D721Med (cell line): ENCODE measurements around the gene XRRA1.

Experiments used
- DNase-seq: peaks from one replicate; pipeline ENCODE4 v3.0.0; 2011; ENCODE audit warnings: low spot score; ENCODE audit not compliant: insufficient read length
- FAIRE-seq: peaks from 2 replicates; lab custom pipeline; 2011; peaks lifted over from hg19 to GRCh38; lab: Jason Lieb, UNC
- CTCF ChIP-seq: IDR thresholded peaks from 2 replicates; pipeline ENCODE4 v1.5.1; 2012; ENCODE audit warnings: mild to moderate bottlenecking, control low read depth; ENCODE audit not compliant: insufficient read depth; ENCODE audit errors: missing control alignments

Gene XRRA1

GRCh38 chr11:74949753-74950137 is 854 bp upstream of the XRRA1 start:
- no peak for FAIRE-seq

GRCh38 chr11:74948546-74948897 is 369 bp downstream of the XRRA1 start:
- DNase-seq = no peak
- no peak for FAIRE-seq
- TF ChIP-seq CTCF = no peak

More at GRCh38 chr11:74949753-74950137, 854 bp upstream of the XRRA1 start:
- no peak for DNase-seq
- TF ChIP-seq CTCF = no peak

DNA sequence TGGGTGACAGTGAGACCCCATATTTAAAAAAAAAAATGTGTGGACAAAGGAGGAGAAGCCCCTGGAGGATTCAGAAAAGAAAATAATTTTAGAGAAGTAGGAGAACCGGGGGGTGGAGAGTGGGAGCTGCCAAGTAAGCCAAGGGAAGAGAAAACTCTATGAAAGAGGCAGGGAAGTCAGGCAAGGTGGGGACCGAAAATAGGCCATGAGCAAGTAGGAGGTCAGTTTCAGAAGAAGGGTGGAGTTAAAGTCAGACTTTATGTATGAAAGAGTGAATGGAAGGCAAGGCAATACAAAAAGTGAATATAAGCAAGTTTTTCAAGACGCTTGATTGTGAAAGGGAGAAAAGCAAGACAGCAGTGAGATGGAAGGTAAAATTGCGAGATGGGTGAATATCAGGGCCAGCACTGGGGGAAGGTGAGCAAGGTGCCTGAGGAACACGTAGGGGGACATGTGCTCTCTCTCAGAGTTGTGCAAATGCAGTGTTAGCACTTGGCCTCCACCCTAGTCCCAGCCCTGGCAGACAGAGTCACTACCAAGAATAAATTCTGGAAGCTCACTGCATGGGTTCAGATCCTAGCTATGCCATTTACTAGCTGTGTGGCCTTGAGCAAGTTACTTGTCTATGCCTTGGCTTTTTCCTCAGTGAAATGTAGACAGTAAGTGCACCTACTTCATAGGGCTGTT is 6.7 kb downstream of the XRRA1 start:
- no peak for TF ChIP-seq CTCF
- no peak for DNase-seq

GRCh38 chr11:74941492-74941891 is 7.4 kb downstream of the XRRA1 start:
- no peak for FAIRE-seq
- no peak for DNase-seq
- no peak for TF ChIP-seq CTCF

More for the DNA sequence above, 6.7 kb downstream of the XRRA1 start:
- no peak for FAIRE-seq

- TF ChIP-seq CTCF = no peak
- DNase-seq (no peak), FAIRE-seq (no peak)
These were observed 11.0 kb downstream of the XRRA1 start for GRCh38 chr11:74937696-74938475.

DNA sequence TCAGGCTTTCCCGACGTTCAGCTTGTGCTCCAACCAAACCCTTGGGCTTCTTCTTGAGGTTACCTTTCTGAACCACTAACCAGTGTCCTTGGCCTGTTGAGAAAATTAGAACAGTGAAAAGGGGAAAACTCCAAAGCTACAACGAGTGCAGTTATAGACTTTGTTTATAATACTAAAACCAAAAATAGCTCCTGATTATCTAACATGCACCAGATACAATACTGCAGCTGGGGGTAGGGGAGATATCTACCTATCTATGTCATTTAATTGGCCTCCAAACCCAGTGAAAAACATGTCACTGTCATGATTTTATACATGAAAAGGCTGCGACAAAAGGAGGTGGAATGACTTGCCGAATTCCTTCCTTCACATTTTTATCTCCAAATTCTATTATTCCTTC is 11.9 kb downstream of the XRRA1 start:
- TF ChIP-seq CTCF = no peak
- FAIRE-seq (no peak), DNase-seq (no peak)

- DNase-seq (no peak), FAIRE-seq (no peak)
- no peak for TF ChIP-seq CTCF
These were observed 12.8 kb downstream of the XRRA1 start for GRCh38 chr11:74936087-74936486.
